Tibial nerve (tissue), 4 donors: ENCODE results near the gene CHURC1.

Experiments
- CTCF ChIP-seq, 5 experiments: fragments of 200-600 bp in 3 of 5; fragments of 450-650 bp in 2 of 5; sonication (generic) in 3 of 5; IDR thresholded peaks; one replicate each; pipeline ENCODE4 v1.5.1; 2016 to 2019; ENCODE audit warnings: antibody characterized with exemption in 5 of 5, mild to moderate bottlenecking in 3 of 5, moderate library complexity in 2 of 5
- EP300 ChIP-seq, 2 donors: sonication (generic); formaldehyde crosslinking; IDR thresholded peaks; one replicate each; pipeline ENCODE4 v1.6.1; 2017; ENCODE audit warnings: antibody characterized with exemption in 2 of 2, mild to moderate bottlenecking in 1 of 2
- POLR2A ChIP-seq, 2 donors: fragments of 450-650 bp; IDR thresholded peaks; one replicate each; pipeline ENCODE4 v1.6.1; 2017; ENCODE audit warnings: antibody characterized with exemption in 2 of 2, mild to moderate bottlenecking in 2 of 2, moderate library complexity in 2 of 2

DNA sequence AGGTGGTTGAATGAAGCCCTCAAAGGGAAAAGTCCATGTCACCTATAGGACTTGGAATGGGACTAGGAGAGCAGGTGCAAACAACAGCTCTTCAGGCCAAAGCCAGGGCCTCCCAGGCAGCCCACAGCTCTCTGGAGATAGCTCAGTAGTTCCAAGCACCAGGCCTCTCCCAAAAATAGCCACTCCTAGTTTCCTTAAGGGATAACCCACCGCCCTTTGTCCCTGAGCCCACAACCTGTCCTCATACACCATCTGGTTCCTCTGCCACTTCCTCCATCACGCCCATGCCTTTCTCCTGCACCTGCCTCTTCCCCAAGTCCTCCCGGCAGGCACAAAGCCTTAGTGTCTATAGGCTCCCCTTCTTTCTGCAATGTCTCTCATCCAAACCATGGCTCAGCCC lies 55.8 kb downstream of the CHURC1 start:
- TF ChIP-seq CTCF (IDR thresholded peaks at IDR 0.05) (no peak), POLR2A (IDR thresholded peaks at IDR 0.05) (no peak), EP300 (IDR thresholded peaks at IDR 0.05) (no peak)
